ENCODE results near the gene SASS6. TPM values are rescaled to one million over a fixed set of nuclear protein-coding genes. Genes with fewer than 3 reads are reported as not detected.

SASS6 gene
- total and polyA plus RNA-seq, 10 of the 15 experiments (the other 5 are each of a cell fraction or from before 2014, with no cell fraction given): 6.6 to 17.9 (median 10.2) TPM

GRCh38 chr1:100164702-100165101, 32.0 kb upstream of the SASS6 start (continued):
- TF ChIP-seq ZBED1 (IDR thresholded peaks at IDR 0.05; ENCODE audit: borderline replicate concordance): no peak

DNA sequence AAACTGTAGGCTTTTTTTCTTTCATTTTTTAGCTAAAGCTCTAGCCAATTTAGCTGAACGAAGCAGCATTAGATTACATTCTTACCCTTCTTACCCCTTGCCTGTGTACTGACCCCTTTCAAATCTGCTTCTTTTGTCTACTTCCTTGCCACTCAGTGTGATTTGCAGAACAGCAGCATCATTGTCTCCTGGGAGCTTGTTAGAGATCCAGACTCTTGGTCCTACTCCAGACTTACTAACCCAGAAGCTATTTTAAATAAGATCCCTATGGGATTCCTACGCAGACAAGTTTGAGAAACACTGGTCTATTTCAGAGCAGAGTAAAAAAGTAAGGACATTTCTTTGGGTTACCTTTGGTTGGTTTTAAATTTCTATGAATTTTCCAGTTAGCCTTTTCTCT, 31.5 kb upstream of the SASS6 start:
- H4K20me1 ChIP-seq (ENCODE audit: control insufficient read depth, insufficient read depth): no peaks in the 10 kb centered on the region
- H3K36me3 ChIP-seq (ENCODE audit: control insufficient read depth in 2 of 2, insufficient read depth in 2 of 2, low read length in 1 of 2): no peaks in the 10 kb centered on the region
- in situ Hi-C loops (cut with MboI) (no loop called here), intact Hi-C loops (cut with micrococcal nuclease; ENCODE audit: unreplicated experiment) (no loop called here)
- no peaks in the 10 kb centered on the region for H3K9me3 ChIP-seq (replicated peaks; ENCODE audit: control insufficient read depth, insufficient read depth, low read length)
- ChIA-PET CTCF (interaction anchor here (1.6 to 1.8 kb wide), 2 partner anchors 11 kb away, joined by 3 to 4 read pairs; no protein-coding TSS in a partner anchor), SMC1A (ENCODE audit: uncharacterized antibody, unreplicated experiment) (interaction anchor here (1.9 kb wide), 1 partner anchor 11 kb away, joined by 7 read pairs; no protein-coding TSS in a partner anchor), POLR2A (no interaction called here), RAD21 (ENCODE audit: unreplicated experiment) (no interaction called here)
- no peak overlapping the region for H3K27ac ChIP-seq (ENCODE audit: control insufficient read depth, insufficient read depth)
- FAIRE-seq: no peak
- no peak for DNase-seq (ENCODE audit: low read depth, low spot score)
- no peak for ATAC-seq
- H3K79me2 ChIP-seq (ENCODE audit: control insufficient read depth, insufficient read depth, low read length): no peaks in the 10 kb centered on the region
- no peaks in the 10 kb centered on the region for H3K4me1 ChIP-seq (ENCODE audit: control insufficient read depth, insufficient read depth, low read length)
- no TSS peak for BruUV-seq (replicated peaks)
- WGBS (ENCODE audit: insufficient coverage, insufficient replicate concordance, low lambda C conversion rate, missing lambda C conversion rate): 83% methylated on average over 2 of the region's 2 CpGs
- no peak overlapping the region for H3K4me3 ChIP-seq
- no peak overlapping the region for H3K4me2 ChIP-seq (ENCODE audit: control insufficient read depth, insufficient read depth)
- H3K27me3 ChIP-seq (replicated peaks in 1 of 2; ENCODE audit: control insufficient read depth in 2 of 2, insufficient read depth in 2 of 2, low read length in 1 of 2): no peaks in the 10 kb centered on the region
- TF ChIP-seq IRF5 (IDR thresholded peaks at IDR 0.05; ENCODE audit: borderline replicate concordance) (no peak), PAX5 (IDR thresholded peaks at IDR 0.05; ENCODE audit: borderline replicate concordance, low read depth, low read length) (no peak), ATF7 (IDR thresholded peaks at IDR 0.05; ENCODE audit: low read depth) (no peak), RFX5 (IDR thresholded peaks at IDR 0.05; ENCODE audit: low read depth, low read length) (no peak), SMAD5 (IDR thresholded peaks at IDR 0.05; ENCODE audit: low read depth) (no peak), RUNX3 (IDR thresholded peaks at IDR 0.05; ENCODE audit: low read length) (no peak)
- H2AFZ ChIP-seq (ENCODE audit: control insufficient read depth, low read depth, low read length): no peak overlapping the region
- H3K9ac ChIP-seq (ENCODE audit: control insufficient read depth, insufficient read depth, low read length): no peak overlapping the region

Data from GM12878 (cell line).